IMR-90 (cell line): ENCODE measurements around the gene SNAPC2. TPM values are rescaled to one million over a fixed set of nuclear protein-coding genes. Genes with fewer than 3 reads are reported as not detected.

Experiments used
- ATAC-seq: fragments of 200-7000 bp; cut with Tn5 transposase; 2 replicates; pipeline ENCODE4 v1.9.1; 2020; ENCODE audit warnings: low read depth, mild to moderate bottlenecking, moderate library complexity
- BruUV-seq: library from RNA; stranded (reverse); fragments of 400-500 nt; replicated peaks from 2 replicates; lab custom pipeline; 2021; lab: Mats Ljungman, UMichigan
- CTCF ChIA-PET: fragments of 300-600 bp; formaldehyde crosslinking; extraction: SDS; loops from one replicate; lab custom pipeline; 2021; ENCODE audit warnings: antibody characterized with exemption; lab: Yijun Ruan, JAX
- POLR2A ChIA-PET: fragments of 300-600 bp; sonication (Branson Sonifier 250); formaldehyde crosslinking; loops from one replicate; lab custom pipeline; 2022; ENCODE audit warnings: antibody characterized with exemption; ENCODE audit not compliant: unreplicated experiment; lab: Charles Lee
- DNase-seq: peaks from one replicate; pipeline ENCODE4 v3.0.0; 2013
- H2AFZ ChIP-seq: replicated peaks from 2 replicates; pipeline ENCODE3; 2013; ENCODE audit warnings: low read length, mild to moderate bottlenecking; ENCODE audit not compliant: poor library complexity
- H2AK5ac ChIP-seq: 2 replicates; pipeline ENCODE4 v1.6.1; 2013; ENCODE audit warnings: low read depth, low read length, inconsistent platforms
- H2AK9ac ChIP-seq: replicated peaks from 2 replicates; pipeline ENCODE3; 2013; ENCODE audit warnings: mild to moderate bottlenecking, low read depth, low read length, moderate library complexity; ENCODE audit not compliant: poor library complexity
- H2BK120ac ChIP-seq: 2 replicates; pipeline ENCODE4 v1.6.1; 2013; ENCODE audit warnings: low read depth, low read length, inconsistent platforms
- H2BK15ac ChIP-seq: 3 replicates; pipeline ENCODE4 v1.6.1; 2013; ENCODE audit warnings: low read depth, low read length, inconsistent platforms
- H2BK20ac ChIP-seq: 2 replicates; pipeline ENCODE4 v1.6.1; 2013; ENCODE audit warnings: low read depth, mild to moderate bottlenecking, inconsistent platforms, low read length, moderate library complexity
- H2BK5ac ChIP-seq: 2 replicates; pipeline ENCODE4 v1.6.1; 2013; ENCODE audit warnings: mild to moderate bottlenecking, low read depth, low read length, inconsistent platforms; ENCODE audit not compliant: poor library complexity, severe bottlenecking
- H3K14ac ChIP-seq: replicated peaks from 2 replicates; pipeline ENCODE4 v1.6.1; 2013; ENCODE audit warnings: low read depth, low read length, inconsistent platforms
- H3K18ac ChIP-seq: 2 replicates; pipeline ENCODE4 v1.6.1; 2013; ENCODE audit warnings: low read depth, low read length, control low read depth
- H3K23ac ChIP-seq: 2 replicates; pipeline ENCODE4 v1.6.1; 2013; ENCODE audit warnings: low read depth, low read length, inconsistent platforms
- H3K27ac ChIP-seq: 2 replicates; pipeline ENCODE4 v1.5.1; 2013; ENCODE audit warnings: mild to moderate bottlenecking, control low read depth, low read length; ENCODE audit not compliant: insufficient read depth
- H3K27me3 ChIP-seq: 2 replicates; pipeline ENCODE4 v1.6.1; 2013; ENCODE audit warnings: low read length; ENCODE audit not compliant: control insufficient read depth, insufficient read depth
- H3K36me3 ChIP-seq: 2 replicates; pipeline ENCODE4 v1.6.1; 2013; ENCODE audit warnings: low read length, mixed read lengths; ENCODE audit not compliant: control insufficient read depth, insufficient read depth
- H3K4ac ChIP-seq: 2 replicates; pipeline ENCODE4 v1.6.1; 2013; ENCODE audit warnings: low read depth, low read length, inconsistent platforms
- H3K4me1 ChIP-seq: 2 replicates; pipeline ENCODE4 v1.6.1; 2013; ENCODE audit warnings: low read length, mixed read lengths; ENCODE audit not compliant: control insufficient read depth, insufficient read depth
- H3K4me2 ChIP-seq: 2 replicates; pipeline ENCODE4 v1.6.1; 2013; ENCODE audit warnings: low read depth, mild to moderate bottlenecking, control low read depth, low read length, moderate library complexity
- H3K4me3 ChIP-seq: 2 replicates; pipeline ENCODE4 v1.5.1; 2013; ENCODE audit warnings: low read depth, mild to moderate bottlenecking, control low read depth, low read length, moderate library complexity; ENCODE audit not compliant: insufficient read depth
- H3K56ac ChIP-seq: 2 replicates; pipeline ENCODE4 v1.6.1; 2013; ENCODE audit warnings: low read length, inconsistent platforms; ENCODE audit not compliant: insufficient read depth; ENCODE audit errors: extremely low read depth
- H3K79me1 ChIP-seq, 2 experiments: 2 replicates each; pipeline ENCODE4 v1.6.1; 2013; ENCODE audit warnings: low read length in 2 of 2, inconsistent platforms in 1 of 2, low read depth in 1 of 2
- H3K9ac ChIP-seq: 2 replicates; pipeline ENCODE4 v1.6.1; 2013; ENCODE audit warnings: low read depth, low read length, control low read depth
- H3K9me1 ChIP-seq: 2 replicates; pipeline ENCODE4 v1.6.1; 2013; ENCODE audit warnings: low read length, inconsistent platforms; ENCODE audit not compliant: insufficient read depth
- H3K9me3 ChIP-seq: 2 replicates; pipeline ENCODE4 v1.6.1; 2013; ENCODE audit warnings: low read length; ENCODE audit not compliant: control insufficient read depth, insufficient read depth
- H4K20me1 ChIP-seq: 2 replicates; pipeline ENCODE4 v1.6.1; 2013; ENCODE audit warnings: low read length, inconsistent platforms; ENCODE audit not compliant: insufficient read depth
- H4K5ac ChIP-seq: 2 replicates; pipeline ENCODE4 v1.6.1; 2013; ENCODE audit warnings: mild to moderate bottlenecking, low read depth, low read length, control low read depth
- H4K8ac ChIP-seq, 2 experiments: 2 replicates each; pipeline ENCODE4 v1.6.1; 2013; ENCODE audit warnings: low read depth in 2 of 2, low read length in 2 of 2, control low read depth in 1 of 2, inconsistent platforms in 1 of 2
- H4K91ac ChIP-seq: 2 replicates; pipeline ENCODE4 v1.6.1; 2013; ENCODE audit warnings: low read depth, low read length, inconsistent platforms; ENCODE audit not compliant: insufficient read depth
- BHLHE40 ChIP-seq: fragments of 150-350 bp; IDR thresholded peaks from 2 replicates; pipeline ENCODE4 v1.6.1; 2016; ENCODE audit warnings: mild to moderate bottlenecking, low read depth, low read length
- CEBPB ChIP-seq: IDR thresholded peaks from 2 replicates; pipeline ENCODE4 v1.6.1; 2012; ENCODE audit warnings: low read depth, low read length, improper control_type of control experiment
- ELK1 ChIP-seq: fragments of 150-350 bp; IDR thresholded peaks from 2 replicates; pipeline ENCODE4 v1.6.1; 2016; ENCODE audit warnings: low read depth, mild to moderate bottlenecking, low read length, moderate library complexity, borderline replicate concordance
- MAFK ChIP-seq: IDR thresholded peaks from 2 replicates; pipeline ENCODE4 v1.6.1; 2012; ENCODE audit warnings: low read depth, low read length, improper control_type of control experiment
- MAZ ChIP-seq: IDR thresholded peaks from 2 replicates; pipeline ENCODE4 v1.6.1; 2012; ENCODE audit warnings: low read depth, mild to moderate bottlenecking, low read length, improper control_type of control experiment, moderate library complexity, borderline replicate concordance
- MXI1 ChIP-seq: IDR thresholded peaks from 2 replicates; pipeline ENCODE4 v1.6.1; 2012; ENCODE audit warnings: low read depth, mild to moderate bottlenecking, low read length, moderate library complexity, borderline replicate concordance
- POLR2A ChIP-seq: IDR thresholded peaks from 2 replicates; pipeline ENCODE4 v1.6.1; 2012; ENCODE audit warnings: mild to moderate bottlenecking, low read depth, low read length
- RAD21 ChIP-seq: IDR thresholded peaks from 2 replicates; pipeline ENCODE4 v1.6.1; 2012; ENCODE audit warnings: low read length, improper control_type of control experiment
- RCOR1 ChIP-seq: IDR thresholded peaks from 2 replicates; pipeline ENCODE4 v1.6.1; 2012; ENCODE audit warnings: mild to moderate bottlenecking, low read length, improper control_type of control experiment; ENCODE audit not compliant: insufficient replicate concordance
- RFX5 ChIP-seq: IDR thresholded peaks from 2 replicates; pipeline ENCODE4 v1.8.0; 2012; ENCODE audit warnings: low read depth, mild to moderate bottlenecking, low read length, moderate library complexity
- SMC3 ChIP-seq: fragments of 150-350 bp; IDR thresholded peaks from 2 replicates; pipeline ENCODE4 v1.6.1; 2016; ENCODE audit warnings: low read depth, mild to moderate bottlenecking, antibody characterized with exemption, low read length, moderate library complexity
- USF2 ChIP-seq: fragments of 150-350 bp; IDR thresholded peaks from 2 replicates; pipeline ENCODE4 v1.6.1; 2017; ENCODE audit warnings: mild to moderate bottlenecking, antibody characterized with exemption, low read length, low read depth
- WGBS, 2 experiments: methylation state at CpG; one replicate each; pipeline versions ENCODE4 v1.1.5 to v1.1.7; 2013; ENCODE audit warnings: missing lambda C conversion rate in 2 of 2; ENCODE audit not compliant: insufficient read length in 1 of 2; ENCODE audit errors: extremely low coverage in 2 of 2; 5-methylcytosine and 5-hydroxymethylcytosine counted together
- dilution Hi-C: fragments of 300-500 bp; cut with HindIII; formaldehyde crosslinking; loops from one replicate; pipeline ENCODE4 v1.14.3; 2018; ENCODE audit warnings: low sequenced_read_pairs; ENCODE audit not compliant: unreplicated experiment
- in situ Hi-C: fragments of 300-500 bp; cut with MboI; formaldehyde crosslinking; loops from 3 replicates; pipeline ENCODE4 v1.14.3; 2019; ENCODE audit warnings: low sequenced_read_pairs, inconsistent platforms, mixed read lengths
- intact Hi-C: fragments of 100-400 bp; cut with micrococcal nuclease; formaldehyde crosslinking; loops from 2 replicates; pipeline ENCODE4 v1.10.0; 2022
- polyA plus RNA-seq, 3 experiments: library from polyadenylated mRNA; depleted of rRNA; stranded (reverse); fragments of >200 nt; gene quantifications; 2 replicates each; pipeline ENCODE4 v1.2.3, GENCODE V29; 2012; ENCODE audit warnings: low replicate concordance in 1 of 3
- total RNA-seq: library from RNA; depleted of rRNA; stranded (reverse); fragments of >200 nt; gene quantifications from 2 replicates; pipeline ENCODE4 v1.2.3, GENCODE V29; 2012
- TF ChIP-seq, protein P1 (sequence below): conservative IDR thresholded peaks from 2 replicates; pipeline ENCODE4 v1.5.1; 2012; ENCODE audit warnings: mild to moderate bottlenecking, low read depth, low read length, improper control_type of control experiment

SNAPC2 gene
- total and polyA plus RNA-seq, 2 of the 4 experiments (the other 2 are of a cell fraction), result 12.5 to 29.2 TPM

GRCh38 chr19:7916103-7916954 lies 3.8 kb upstream of the SNAPC2 start:
- no peak overlapping the region; the same call in 1 of the 2 replicates for H3K27ac ChIP-seq
- H3K18ac ChIP-seq, result no peak overlapping the region; the same call in 1 of the 2 replicates
- no peaks in the 10 kb centered on the region for H3K9me3 ChIP-seq
- peak overlapping the region; percentile 15; the same call in 1 of the 2 replicates for H3K9ac ChIP-seq
- ChIA-PET CTCF (interaction anchor here (2.4 kb wide), 1 partner anchor 13 kb away, joined by 10 read pairs; no protein-coding TSS in a partner anchor), POLR2A (no interaction called here)
- DNase-seq, result no peak
- H2AFZ ChIP-seq, result peak overlapping the region; percentile 90
- H3K4me1 ChIP-seq, result peaks cover 15% of the 10 kb centered on the region
- ATAC-seq, result no peak
- in situ Hi-C loops (no loop called here), dilution Hi-C loops (no loop called here), intact Hi-C loops (no loop called here)
- no peak for TF ChIP-seq RAD21
- TF ChIP-seq MAFK, result no peak
- no peak for TF ChIP-seq POLR2A
- TF ChIP-seq, protein P1, sequence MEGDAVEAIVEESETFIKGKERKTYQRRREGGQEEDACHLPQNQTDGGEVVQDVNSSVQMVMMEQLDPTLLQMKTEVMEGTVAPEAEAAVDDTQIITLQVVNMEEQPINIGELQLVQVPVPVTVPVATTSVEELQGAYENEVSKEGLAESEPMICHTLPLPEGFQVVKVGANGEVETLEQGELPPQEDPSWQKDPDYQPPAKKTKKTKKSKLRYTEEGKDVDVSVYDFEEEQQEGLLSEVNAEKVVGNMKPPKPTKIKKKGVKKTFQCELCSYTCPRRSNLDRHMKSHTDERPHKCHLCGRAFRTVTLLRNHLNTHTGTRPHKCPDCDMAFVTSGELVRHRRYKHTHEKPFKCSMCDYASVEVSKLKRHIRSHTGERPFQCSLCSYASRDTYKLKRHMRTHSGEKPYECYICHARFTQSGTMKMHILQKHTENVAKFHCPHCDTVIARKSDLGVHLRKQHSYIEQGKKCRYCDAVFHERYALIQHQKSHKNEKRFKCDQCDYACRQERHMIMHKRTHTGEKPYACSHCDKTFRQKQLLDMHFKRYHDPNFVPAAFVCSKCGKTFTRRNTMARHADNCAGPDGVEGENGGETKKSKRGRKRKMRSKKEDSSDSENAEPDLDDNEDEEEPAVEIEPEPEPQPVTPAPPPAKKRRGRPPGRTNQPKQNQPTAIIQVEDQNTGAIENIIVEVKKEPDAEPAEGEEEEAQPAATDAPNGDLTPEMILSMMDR, result no peak
- TF ChIP-seq SMC3, result no peak
- TF ChIP-seq MAZ, result no peak
- no peak for TF ChIP-seq RFX5
- TF ChIP-seq ELK1, result no peak
- no peak for TF ChIP-seq RCOR1
- no peak for TF ChIP-seq CEBPB
- TF ChIP-seq USF2, result no peak
- no peak for TF ChIP-seq MXI1
- no peak for TF ChIP-seq BHLHE40
- peak overlapping the region in 1 of 2 experiments; percentile 3; a peak in 1 of 4 replicates for H4K8ac ChIP-seq
- H3K9me1 ChIP-seq, result peaks cover 6% of the 10 kb centered on the region
- peak overlapping the region; percentile 89 for H2AK9ac ChIP-seq
- H2BK15ac ChIP-seq, result no peak overlapping the region
- H3K4me3 ChIP-seq, result peak overlapping the region; percentile 44
- 0 out of 2 replicates have a peak overlapping the region, but pooled peaks have one; percentile 29 for H3K4ac ChIP-seq
- WGBS, 2 experiments, result 5% methylated on average over 44 of the region's 104 CpGs; no CpG with 5 or more reads in 1 of the 2 experiments
- H4K20me1 ChIP-seq, result peaks cover 5% of the 10 kb centered on the region
- no peak overlapping the region for H2BK120ac ChIP-seq
- no peak overlapping the region for H4K91ac ChIP-seq
- no peak overlapping the region for H3K56ac ChIP-seq
- no peak overlapping the region for H2BK5ac ChIP-seq
- H3K36me3 ChIP-seq, result peaks cover 13% of the 10 kb centered on the region
- H3K79me1 ChIP-seq, result peaks cover 0 to 12% of the 10 kb centered on the region in 2 experiments; a peak in 2 of 4 replicates
- no peak overlapping the region for H3K14ac ChIP-seq
- H2AK5ac ChIP-seq, result peak overlapping the region; percentile 9; the same call in 1 of the 2 replicates
- peak overlapping the region; percentile 70 for H3K4me2 ChIP-seq
- H4K5ac ChIP-seq, result no peak overlapping the region
- no peak overlapping the region for H2BK20ac ChIP-seq
- H3K27me3 ChIP-seq, result peaks cover 11% of the 10 kb centered on the region
- no TSS peak for BruUV-seq
- 0 out of 2 replicates have a peak overlapping the region, but pooled peaks have one; percentile 15 for H3K23ac ChIP-seq
